Measurements from ENCODE around the gene TRIM62.

GRCh38 chr1:33188572-33189275 is 6.9 kb upstream of the TRIM62 start:
- no peak for TF ChIP-seq REST (IDR thresholded peaks at IDR 0.05; ENCODE audit: insufficient read depth in 1 of 2, low read depth in 2 of 2, low read length in 2 of 2)
- TF ChIP-seq POLR2AphosphoS5 (IDR thresholded peaks at IDR 0.05; ENCODE audit: low read depth, low read length) = no peak
- TF ChIP-seq FOXP2 (optimal IDR thresholded peaks at IDR 0.05; ENCODE audit: borderline replicate concordance, extremely low read depth, extremely low read length, insufficient read depth) = no peak
- TF ChIP-seq SIN3A (IDR thresholded peaks at IDR 0.05; ENCODE audit: borderline replicate concordance, insufficient read depth, low read length) = no peak
